Sigmoid colon (tissue), 4 donors: ENCODE data around the gene RASIP1.

Experiments
- CTCF ChIP-seq, 4 experiments: fragments of 450-650 bp in 3 of 4; fragments of 200-600 bp in 1 of 4; IDR thresholded peaks; one replicate each; pipeline ENCODE4 v1.5.1; 2016 to 2019; ENCODE audit warnings: antibody characterized with exemption in 4 of 4, mild to moderate bottlenecking in 3 of 4, moderate library complexity in 2 of 4
- EP300 ChIP-seq, 4 donors: sonication (generic); formaldehyde crosslinking; IDR thresholded peaks; one replicate each; pipeline ENCODE4 v1.6.1; 2017; ENCODE audit warnings: antibody characterized with exemption in 4 of 4
- POLR2A ChIP-seq, 2 donors: fragments of 450-650 bp; IDR thresholded peaks; one replicate each; pipeline ENCODE4 v1.6.1; 2016; ENCODE audit warnings: antibody characterized with exemption in 2 of 2, mild to moderate bottlenecking in 2 of 2, moderate library complexity in 2 of 2
- POLR2AphosphoS5 ChIP-seq, 4 donors: sonication (generic); formaldehyde crosslinking; IDR thresholded peaks; one replicate each; pipeline ENCODE4 v1.6.1; 2017; ENCODE audit warnings: antibody characterized with exemption in 4 of 4

GRCh38 chr19:48703316-48703715 is 37.1 kb downstream of the RASIP1 start:
- TF ChIP-seq POLR2AphosphoS5 (IDR thresholded peaks at IDR 0.05): no peak
- TF ChIP-seq CTCF (IDR thresholded peaks at IDR 0.05): no peak
- no peak for TF ChIP-seq POLR2A (IDR thresholded peaks at IDR 0.05)
- TF ChIP-seq EP300 (IDR thresholded peaks at IDR 0.05): no peak
